IMR-90 (cell line): ENCODE measurements around the gene ZNF594. TPM values are rescaled to one million over a fixed set of nuclear protein-coding genes. Genes with fewer than 3 reads are reported as not detected.
"Not testable (repeated sequence)": the region's sequence is repeated elsewhere in the genome, so short reads cannot be mapped to it uniquely, and the experiment has no call there.

Source experiments
- ATAC-seq: fragments of 200-7000 bp; cut with Tn5 transposase; 2 replicates; pipeline ENCODE4 v1.9.1; 2020; ENCODE audit warnings: low read depth, mild to moderate bottlenecking, moderate library complexity
- BruUV-seq: library from RNA; stranded (reverse); fragments of 400-500 nt; replicated peaks from 2 replicates; lab custom pipeline; 2021; lab: Mats Ljungman, UMichigan
- CTCF ChIA-PET: fragments of 300-600 bp; formaldehyde crosslinking; extraction: SDS; loops from one replicate; lab custom pipeline; 2021; ENCODE audit warnings: antibody characterized with exemption; lab: Yijun Ruan, JAX
- POLR2A ChIA-PET: fragments of 300-600 bp; sonication (Branson Sonifier 250); formaldehyde crosslinking; loops from one replicate; lab custom pipeline; 2022; ENCODE audit warnings: antibody characterized with exemption; ENCODE audit not compliant: unreplicated experiment; lab: Charles Lee
- DNase-seq: peaks from one replicate; pipeline ENCODE4 v3.0.0; 2013
- H2AFZ ChIP-seq: replicated peaks from 2 replicates; pipeline ENCODE3; 2013; ENCODE audit warnings: low read length, mild to moderate bottlenecking; ENCODE audit not compliant: poor library complexity
- H2AK5ac ChIP-seq: 2 replicates; pipeline ENCODE4 v1.6.1; 2013; ENCODE audit warnings: low read depth, low read length, inconsistent platforms
- H2AK9ac ChIP-seq: replicated peaks from 2 replicates; pipeline ENCODE3; 2013; ENCODE audit warnings: mild to moderate bottlenecking, low read depth, low read length, moderate library complexity; ENCODE audit not compliant: poor library complexity
- H2BK120ac ChIP-seq: 2 replicates; pipeline ENCODE4 v1.6.1; 2013; ENCODE audit warnings: low read depth, low read length, inconsistent platforms
- H2BK15ac ChIP-seq: 3 replicates; pipeline ENCODE4 v1.6.1; 2013; ENCODE audit warnings: low read depth, low read length, inconsistent platforms
- H2BK20ac ChIP-seq: 2 replicates; pipeline ENCODE4 v1.6.1; 2013; ENCODE audit warnings: low read depth, mild to moderate bottlenecking, inconsistent platforms, low read length, moderate library complexity
- H2BK5ac ChIP-seq: 2 replicates; pipeline ENCODE4 v1.6.1; 2013; ENCODE audit warnings: mild to moderate bottlenecking, low read depth, low read length, inconsistent platforms; ENCODE audit not compliant: poor library complexity, severe bottlenecking
- H3K14ac ChIP-seq: replicated peaks from 2 replicates; pipeline ENCODE4 v1.6.1; 2013; ENCODE audit warnings: low read depth, low read length, inconsistent platforms
- H3K18ac ChIP-seq: 2 replicates; pipeline ENCODE4 v1.6.1; 2013; ENCODE audit warnings: low read depth, low read length, control low read depth
- H3K23ac ChIP-seq: 2 replicates; pipeline ENCODE4 v1.6.1; 2013; ENCODE audit warnings: low read depth, low read length, inconsistent platforms
- H3K27ac ChIP-seq: 2 replicates; pipeline ENCODE4 v1.5.1; 2013; ENCODE audit warnings: mild to moderate bottlenecking, control low read depth, low read length; ENCODE audit not compliant: insufficient read depth
- H3K27me3 ChIP-seq: 2 replicates; pipeline ENCODE4 v1.6.1; 2013; ENCODE audit warnings: low read length; ENCODE audit not compliant: control insufficient read depth, insufficient read depth
- H3K36me3 ChIP-seq: 2 replicates; pipeline ENCODE4 v1.6.1; 2013; ENCODE audit warnings: low read length, mixed read lengths; ENCODE audit not compliant: control insufficient read depth, insufficient read depth
- H3K4ac ChIP-seq: 2 replicates; pipeline ENCODE4 v1.6.1; 2013; ENCODE audit warnings: low read depth, low read length, inconsistent platforms
- H3K4me1 ChIP-seq: 2 replicates; pipeline ENCODE4 v1.6.1; 2013; ENCODE audit warnings: low read length, mixed read lengths; ENCODE audit not compliant: control insufficient read depth, insufficient read depth
- H3K4me2 ChIP-seq: 2 replicates; pipeline ENCODE4 v1.6.1; 2013; ENCODE audit warnings: low read depth, mild to moderate bottlenecking, control low read depth, low read length, moderate library complexity
- H3K4me3 ChIP-seq: 2 replicates; pipeline ENCODE4 v1.5.1; 2013; ENCODE audit warnings: low read depth, mild to moderate bottlenecking, control low read depth, low read length, moderate library complexity; ENCODE audit not compliant: insufficient read depth
- H3K56ac ChIP-seq: 2 replicates; pipeline ENCODE4 v1.6.1; 2013; ENCODE audit warnings: low read length, inconsistent platforms; ENCODE audit not compliant: insufficient read depth; ENCODE audit errors: extremely low read depth
- H3K79me1 ChIP-seq, 2 experiments: 2 replicates each; pipeline ENCODE4 v1.6.1; 2013; ENCODE audit warnings: low read length in 2 of 2, inconsistent platforms in 1 of 2, low read depth in 1 of 2
- H3K9ac ChIP-seq: 2 replicates; pipeline ENCODE4 v1.6.1; 2013; ENCODE audit warnings: low read depth, low read length, control low read depth
- H3K9me1 ChIP-seq: 2 replicates; pipeline ENCODE4 v1.6.1; 2013; ENCODE audit warnings: low read length, inconsistent platforms; ENCODE audit not compliant: insufficient read depth
- H3K9me3 ChIP-seq: 2 replicates; pipeline ENCODE4 v1.6.1; 2013; ENCODE audit warnings: low read length; ENCODE audit not compliant: control insufficient read depth, insufficient read depth
- H4K20me1 ChIP-seq: 2 replicates; pipeline ENCODE4 v1.6.1; 2013; ENCODE audit warnings: low read length, inconsistent platforms; ENCODE audit not compliant: insufficient read depth
- H4K5ac ChIP-seq: 2 replicates; pipeline ENCODE4 v1.6.1; 2013; ENCODE audit warnings: mild to moderate bottlenecking, low read depth, low read length, control low read depth
- H4K8ac ChIP-seq, 2 experiments: 2 replicates each; pipeline ENCODE4 v1.6.1; 2013; ENCODE audit warnings: low read depth in 2 of 2, low read length in 2 of 2, control low read depth in 1 of 2, inconsistent platforms in 1 of 2
- H4K91ac ChIP-seq: 2 replicates; pipeline ENCODE4 v1.6.1; 2013; ENCODE audit warnings: low read depth, low read length, inconsistent platforms; ENCODE audit not compliant: insufficient read depth
- WGBS, 2 experiments: methylation state at CpG; one replicate each; pipeline versions ENCODE4 v1.1.5 to v1.1.7; 2013; ENCODE audit warnings: missing lambda C conversion rate in 2 of 2; ENCODE audit not compliant: insufficient read length in 1 of 2; ENCODE audit errors: extremely low coverage in 2 of 2; 5-methylcytosine and 5-hydroxymethylcytosine counted together
- dilution Hi-C: fragments of 300-500 bp; cut with HindIII; formaldehyde crosslinking; loops from one replicate; pipeline ENCODE4 v1.14.3; 2018; ENCODE audit warnings: low sequenced_read_pairs; ENCODE audit not compliant: unreplicated experiment
- in situ Hi-C: fragments of 300-500 bp; cut with MboI; formaldehyde crosslinking; loops from 3 replicates; pipeline ENCODE4 v1.14.3; 2019; ENCODE audit warnings: low sequenced_read_pairs, inconsistent platforms, mixed read lengths
- intact Hi-C: fragments of 100-400 bp; cut with micrococcal nuclease; formaldehyde crosslinking; loops from 2 replicates; pipeline ENCODE4 v1.10.0; 2022
- polyA plus RNA-seq, 3 experiments: library from polyadenylated mRNA; depleted of rRNA; stranded (reverse); fragments of >200 nt; gene quantifications; 2 replicates each; pipeline ENCODE4 v1.2.3, GENCODE V29; 2012; ENCODE audit warnings: low replicate concordance in 1 of 3
- total RNA-seq: library from RNA; depleted of rRNA; stranded (reverse); fragments of >200 nt; gene quantifications from 2 replicates; pipeline ENCODE4 v1.2.3, GENCODE V29; 2012

ZNF594 gene
- total and polyA plus RNA-seq, 2 of the 4 experiments (the other 2 are of a cell fraction), result 2.5 to 7.2 TPM

- DNase-seq, H3K14ac ChIP-seq, H3K4me2 ChIP-seq, H3K9me1 ChIP-seq, BruUV-seq, H3K79me1 ChIP-seq, H3K4me3 ChIP-seq, H2BK120ac ChIP-seq, H3K36me3 ChIP-seq, H3K9me3 ChIP-seq, H3K27ac ChIP-seq, H2BK20ac ChIP-seq, dilution Hi-C loops, H4K20me1 ChIP-seq, H3K9ac ChIP-seq, H4K5ac ChIP-seq, H3K4ac ChIP-seq, H3K23ac ChIP-seq, H4K91ac ChIP-seq, intact Hi-C loops, ATAC-seq, H2BK15ac ChIP-seq, H3K27me3 ChIP-seq, H3K18ac ChIP-seq, H2AK5ac ChIP-seq, H4K8ac ChIP-seq, H2AFZ ChIP-seq, CTCF ChIA-PET, H3K56ac ChIP-seq, POLR2A ChIA-PET, H3K4me1 ChIP-seq, H2AK9ac ChIP-seq, H2BK5ac ChIP-seq: not testable (repeated sequence)
- no CpG with 5 or more reads among the region's 7 CpGs for WGBS, 2 experiments
- in situ Hi-C loops, result loop anchor here (25.0 kb wide), 1 partner anchor 1204 kb away; the partner anchor contains the start of genes AIPL1 and PIMREG
These were observed 41.8 kb upstream of the ZNF594 start for GRCh38 chr17:5233492-5233891.
